ENCODE measurements around the gene PSMB5.

The PSMB5 gene

GRCh38 chr14:23034498-23035302, at the start of gene PSMB5:
PSMB5 (minus strand) TSS chr14:23034900; CDS start chr14:23034881, 19 bp downstream.
- Histone ChIP-seq H3K9ac (ENCODE audit: insufficient read length) (peak within 1 kb of the TSS; percentile 96), H3K36me3 (ENCODE audit: insufficient read depth, low read length) (peaks cover 34% of the 10 kb centered on the region), H3K9me3 (ENCODE audit: low read depth, low read length) (no peaks in the 10 kb centered on the region), H3K4me3 (peak within 1 kb of the TSS; percentile 83), H3K27ac (peak within 1 kb of the TSS; percentile 98)
- TF ChIP-seq POLR2AphosphoS5 (IDR thresholded peaks at IDR 0.05; ENCODE audit: borderline replicate concordance, low read depth, low read length) (peak; percentile 88), EZH2 (IDR thresholded peaks at IDR 0.05) (no peak), FOXP2 (optimal IDR thresholded peaks at IDR 0.05; ENCODE audit: control extremely low read depth, extremely low read length, insufficient read depth) (no peak)
- peak; percentile 92 for DNase-seq (ENCODE audit: low read depth, low spot score)

DNA sequence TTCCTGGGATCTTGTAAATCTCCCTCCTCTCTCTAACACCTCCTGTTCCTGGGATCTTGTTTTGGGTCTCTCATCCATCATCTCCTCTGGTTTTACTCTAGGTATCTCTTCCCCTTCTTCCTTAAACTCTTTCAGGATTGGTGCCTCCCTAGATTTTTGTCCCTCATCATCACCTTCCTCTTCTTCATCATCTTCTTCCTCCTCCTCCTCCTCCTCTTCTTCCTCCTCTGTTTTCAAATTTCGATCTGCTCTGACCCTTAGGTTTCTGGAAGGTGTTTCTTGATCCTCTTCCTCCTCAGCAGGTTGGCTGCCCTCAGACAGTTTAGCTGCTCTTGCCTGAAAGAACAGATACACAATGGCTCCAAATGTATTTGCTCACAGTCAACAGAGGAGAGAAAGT, 45.8 kb upstream of the PSMB5 start:
- no peaks in the 10 kb centered on the region for H3K9me3 ChIP-seq (ENCODE audit: low read depth, low read length)
- no peak for TF ChIP-seq POLR2AphosphoS5 (IDR thresholded peaks at IDR 0.05; ENCODE audit: borderline replicate concordance, low read depth, low read length)
- no peak for TF ChIP-seq EZH2 (IDR thresholded peaks at IDR 0.05)
- no peak for TF ChIP-seq FOXP2 (optimal IDR thresholded peaks at IDR 0.05; ENCODE audit: control extremely low read depth, extremely low read length, insufficient read depth)
- H3K36me3 ChIP-seq (ENCODE audit: insufficient read depth, low read length) = peaks cover 97% of the 10 kb centered on the region
- H3K4me3 ChIP-seq = no peak overlapping the region
- no peak overlapping the region for H3K9ac ChIP-seq (ENCODE audit: insufficient read length)
- no peak for DNase-seq (ENCODE audit: low read depth, low spot score)
- H3K27ac ChIP-seq = no peak overlapping the region

GRCh38 chr14:23079716-23080115, 45.0 kb upstream of the PSMB5 start:
- no peak for DNase-seq (ENCODE audit: low read depth, low spot score)
- H3K4me3 ChIP-seq = no peak overlapping the region
- H3K9me3 ChIP-seq (ENCODE audit: low read depth, low read length) = no peaks in the 10 kb centered on the region
- TF ChIP-seq EZH2 (IDR thresholded peaks at IDR 0.05) = no peak
- no peak for TF ChIP-seq FOXP2 (optimal IDR thresholded peaks at IDR 0.05; ENCODE audit: control extremely low read depth, extremely low read length, insufficient read depth)
- no peak overlapping the region for H3K27ac ChIP-seq
- no peak overlapping the region for H3K9ac ChIP-seq (ENCODE audit: insufficient read length)
- peaks cover 97% of the 10 kb centered on the region for H3K36me3 ChIP-seq (ENCODE audit: insufficient read depth, low read length)

- H3K27ac ChIP-seq = no peak overlapping the region
- no peak for DNase-seq (ENCODE audit: low read depth, low spot score)
- TF ChIP-seq FOXP2 (optimal IDR thresholded peaks at IDR 0.05; ENCODE audit: control extremely low read depth, extremely low read length, insufficient read depth) = no peak
- no peak for TF ChIP-seq EZH2 (IDR thresholded peaks at IDR 0.05)
- TF ChIP-seq POLR2AphosphoS5 (IDR thresholded peaks at IDR 0.05; ENCODE audit: borderline replicate concordance, low read depth, low read length) = no peak
- H3K9me3 ChIP-seq (ENCODE audit: low read depth, low read length) = no peaks in the 10 kb centered on the region
- H3K9ac ChIP-seq (ENCODE audit: insufficient read length) = no peak overlapping the region
- H3K4me3 ChIP-seq = no peak overlapping the region
- peaks cover 96% of the 10 kb centered on the region for H3K36me3 ChIP-seq (ENCODE audit: insufficient read depth, low read length)
Measured at GRCh38 chr14:23078692-23079116, 44.0 kb upstream of the PSMB5 start.

DNA sequence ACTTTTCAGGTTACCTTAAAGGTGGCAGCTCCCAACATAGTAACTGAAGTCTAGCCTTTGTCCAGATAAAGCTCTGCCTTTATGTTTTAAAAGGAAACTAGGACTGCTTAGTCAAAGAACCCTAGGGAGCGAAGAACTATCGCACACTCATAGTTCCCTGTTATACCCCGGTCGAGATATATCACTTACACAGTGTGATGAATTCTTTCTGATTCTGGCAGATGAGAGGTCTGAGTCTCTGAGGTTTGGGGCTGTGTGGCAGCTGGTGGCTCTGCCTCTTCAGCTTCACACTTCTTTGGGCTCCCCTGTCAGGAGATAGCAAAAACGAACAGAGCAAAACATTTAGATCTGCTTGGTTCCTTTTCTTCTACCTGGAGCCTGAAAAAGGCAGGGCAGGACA, 43.3 kb upstream of the PSMB5 start:
- H3K27ac ChIP-seq = no peak overlapping the region; the same call in 1 of the 2 replicates
- TF ChIP-seq POLR2AphosphoS5 (IDR thresholded peaks at IDR 0.05; ENCODE audit: borderline replicate concordance, low read depth, low read length) (no peak), EZH2 (IDR thresholded peaks at IDR 0.05) (no peak)
- H3K4me3 ChIP-seq = no peak overlapping the region
- H3K36me3 ChIP-seq (ENCODE audit: insufficient read depth, low read length) = peaks cover 96% of the 10 kb centered on the region
- DNase-seq (ENCODE audit: low read depth, low spot score) = no peak
- H3K9me3 ChIP-seq (ENCODE audit: low read depth, low read length) = no peaks in the 10 kb centered on the region
- no peak overlapping the region for H3K9ac ChIP-seq (ENCODE audit: insufficient read length)

- Histone ChIP-seq H3K36me3 (ENCODE audit: insufficient read depth, low read length) (peaks cover 98% of the 10 kb centered on the region), H3K9ac (ENCODE audit: insufficient read length) (no peak overlapping the region), H3K4me3 (no peak overlapping the region), H3K27ac (peak overlapping the region; percentile 17; the same call in 1 of the 2 replicates), H3K9me3 (ENCODE audit: low read depth, low read length) (no peaks in the 10 kb centered on the region)
- DNase-seq (ENCODE audit: low read depth, low spot score) = no peak
- TF ChIP-seq FOXP2 (optimal IDR thresholded peaks at IDR 0.05; ENCODE audit: control extremely low read depth, extremely low read length, insufficient read depth) (no peak), POLR2AphosphoS5 (IDR thresholded peaks at IDR 0.05; ENCODE audit: borderline replicate concordance, low read depth, low read length) (no peak), EZH2 (IDR thresholded peaks at IDR 0.05) (no peak)
Measured at GRCh38 chr14:23076785-23077408, 42.2 kb upstream of the PSMB5 start.

GRCh38 chr14:23074906-23075305, 40.2 kb upstream of the PSMB5 start:
- Histone ChIP-seq H3K9ac (ENCODE audit: insufficient read length) (no peak overlapping the region), H3K9me3 (ENCODE audit: low read depth, low read length) (no peaks in the 10 kb centered on the region), H3K36me3 (ENCODE audit: insufficient read depth, low read length) (peaks cover 79% of the 10 kb centered on the region), H3K4me3 (no peak overlapping the region), H3K27ac (peak overlapping the region; percentile 35)
- DNase-seq (ENCODE audit: low read depth, low spot score) = no peak
- no peak for TF ChIP-seq EZH2 (IDR thresholded peaks at IDR 0.05)
- TF ChIP-seq POLR2AphosphoS5 (IDR thresholded peaks at IDR 0.05; ENCODE audit: borderline replicate concordance, low read depth, low read length) = no peak
- TF ChIP-seq FOXP2 (optimal IDR thresholded peaks at IDR 0.05; ENCODE audit: control extremely low read depth, extremely low read length, insufficient read depth) = no peak

GRCh38 chr14:23071921-23072539, 37.3 kb upstream of the PSMB5 start:
- H3K27ac ChIP-seq = peak overlapping the region; percentile 91
- no peaks in the 10 kb centered on the region for H3K9me3 ChIP-seq (ENCODE audit: low read depth, low read length)
- H3K36me3 ChIP-seq (ENCODE audit: insufficient read depth, low read length) = peaks cover 77% of the 10 kb centered on the region
- H3K4me3 ChIP-seq = peak overlapping the region; percentile 83
- TF ChIP-seq FOXP2 (optimal IDR thresholded peaks at IDR 0.05; ENCODE audit: control extremely low read depth, extremely low read length, insufficient read depth) (no peak), POLR2AphosphoS5 (IDR thresholded peaks at IDR 0.05; ENCODE audit: borderline replicate concordance, low read depth, low read length) (no peak), EZH2 (IDR thresholded peaks at IDR 0.05) (no peak)
- DNase-seq (ENCODE audit: low read depth, low spot score) = no peak
- peak overlapping the region; percentile 92 for H3K9ac ChIP-seq (ENCODE audit: insufficient read length)
